Measurements from ENCODE around the gene SLC66A2.

DNA sequence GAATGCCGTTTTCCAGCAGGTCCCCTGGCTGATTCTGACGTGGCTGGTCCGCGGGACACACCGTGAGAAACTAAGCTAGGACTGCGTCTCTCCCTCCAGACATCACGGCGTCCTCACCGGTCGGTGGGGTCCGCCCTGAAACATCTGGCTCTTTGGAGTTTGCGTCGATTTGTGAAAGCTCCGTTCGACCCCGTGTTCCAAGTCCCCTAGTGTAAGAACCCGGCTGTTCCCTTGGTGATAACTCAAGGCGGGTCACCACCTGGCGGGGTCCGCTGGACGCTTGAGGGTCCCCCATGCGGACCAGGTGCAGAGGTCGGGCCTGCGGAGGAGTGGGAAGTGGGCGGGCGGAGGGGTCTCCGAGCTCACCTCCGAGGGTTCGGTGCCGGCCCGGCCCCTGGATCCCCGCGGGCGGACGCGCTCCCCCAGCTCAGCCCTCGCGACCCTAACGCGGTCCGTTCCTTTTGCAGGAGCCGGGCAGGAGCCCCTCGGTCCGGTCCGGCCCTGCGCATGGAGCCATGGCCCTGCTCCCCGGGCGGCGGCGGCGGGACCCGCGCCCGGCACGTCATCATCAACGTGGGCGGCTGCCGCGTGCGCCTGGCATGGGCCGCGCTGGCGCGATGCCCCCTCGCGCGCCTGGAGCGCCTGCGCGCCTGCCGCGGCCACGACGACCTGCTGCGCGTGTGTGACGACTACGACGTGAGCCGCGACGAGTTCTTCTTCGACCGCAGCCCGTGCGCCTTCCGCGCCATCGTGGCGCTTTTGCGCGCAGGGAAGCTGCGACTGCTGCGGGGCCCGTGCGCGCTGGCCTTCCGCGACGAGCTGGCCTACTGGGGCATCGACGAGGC is 88.1 kb downstream of the SLC66A2 start:
- no peak for TF ChIP-seq GATA2 (IDR thresholded peaks at IDR 0.05; ENCODE audit: low read depth, low read length)
- TF ChIP-seq GATA3 (IDR thresholded peaks at IDR 0.05; ENCODE audit: low read depth, low read length) = no peak
